Fibroblast of upper back skin (primary cell): Measurements from ENCODE around the gene ST6GAL1.
"Not testable (repeated sequence)": the region's sequence is repeated elsewhere in the genome, so short reads cannot be mapped to it uniquely, and the experiment has no call there.

Experiments
- DNase-seq: peaks from one replicate; pipeline ENCODE4 v3.0.0-alpha.2; 2013

Gene ST6GAL1

DNA sequence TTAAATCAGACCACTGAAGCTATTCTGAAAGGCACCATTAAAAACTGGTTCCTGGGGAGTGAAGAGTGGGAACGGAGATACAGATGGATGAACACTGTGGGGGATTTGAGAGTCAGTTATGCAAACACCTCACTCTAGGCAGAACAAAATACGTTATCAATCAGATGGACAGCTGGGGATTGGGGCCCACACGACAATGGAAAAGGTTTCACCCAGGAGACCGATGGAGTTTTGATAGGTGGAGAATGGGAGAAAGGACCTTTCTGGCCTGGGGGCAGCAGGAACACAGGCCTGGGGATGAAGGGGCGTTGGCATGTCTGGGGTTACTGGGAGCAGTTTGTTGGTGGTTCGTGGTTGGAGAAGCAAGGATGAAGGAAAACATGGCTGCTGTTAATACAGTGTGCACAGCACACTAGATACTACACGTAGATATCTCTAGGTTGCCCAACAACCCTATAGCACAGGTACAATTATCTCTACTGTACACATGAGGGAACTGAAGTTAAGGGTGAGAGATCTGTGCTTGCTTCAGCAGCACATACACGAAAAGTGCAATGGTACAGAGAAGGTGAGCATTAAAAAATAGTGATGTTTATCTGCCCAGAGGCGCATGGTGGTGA lies 16.5 kb downstream of the ST6GAL1 start:
- DNase-seq, result no peak

DNA sequence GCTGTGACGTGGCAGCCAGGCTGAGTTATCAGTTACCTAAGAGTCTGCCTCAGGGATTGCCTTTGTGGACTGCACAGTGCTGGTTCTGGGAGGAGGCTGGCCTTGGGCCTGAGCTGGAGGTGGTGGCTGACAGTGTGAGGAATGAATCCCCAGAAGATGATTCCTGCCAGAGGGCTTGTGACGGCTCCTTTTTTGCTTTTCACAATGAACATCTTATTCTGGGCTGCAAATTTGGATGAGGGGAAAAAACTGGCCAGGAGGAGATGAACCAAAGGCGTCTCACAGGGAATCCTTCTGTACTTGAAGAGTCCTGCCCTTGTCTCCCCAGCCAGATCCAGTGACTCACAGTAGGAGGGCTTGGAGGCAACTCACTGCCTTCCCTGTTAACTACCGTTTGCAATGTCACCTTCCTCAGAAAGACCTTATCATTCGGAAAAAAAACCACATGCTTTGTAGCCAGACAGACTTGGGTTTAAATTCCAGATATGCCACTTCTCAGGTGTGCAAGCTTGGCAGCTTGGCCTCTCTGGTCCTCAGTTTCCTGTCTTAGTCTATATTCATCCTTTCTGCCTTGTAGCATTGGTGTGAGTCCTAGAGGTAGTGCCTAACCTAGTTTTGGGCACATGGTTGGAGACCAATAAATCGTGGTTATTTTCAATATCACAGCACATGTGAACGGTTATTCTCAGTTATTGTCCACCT lies 19.1 kb downstream of the ST6GAL1 start:
- no peak for DNase-seq

DNA sequence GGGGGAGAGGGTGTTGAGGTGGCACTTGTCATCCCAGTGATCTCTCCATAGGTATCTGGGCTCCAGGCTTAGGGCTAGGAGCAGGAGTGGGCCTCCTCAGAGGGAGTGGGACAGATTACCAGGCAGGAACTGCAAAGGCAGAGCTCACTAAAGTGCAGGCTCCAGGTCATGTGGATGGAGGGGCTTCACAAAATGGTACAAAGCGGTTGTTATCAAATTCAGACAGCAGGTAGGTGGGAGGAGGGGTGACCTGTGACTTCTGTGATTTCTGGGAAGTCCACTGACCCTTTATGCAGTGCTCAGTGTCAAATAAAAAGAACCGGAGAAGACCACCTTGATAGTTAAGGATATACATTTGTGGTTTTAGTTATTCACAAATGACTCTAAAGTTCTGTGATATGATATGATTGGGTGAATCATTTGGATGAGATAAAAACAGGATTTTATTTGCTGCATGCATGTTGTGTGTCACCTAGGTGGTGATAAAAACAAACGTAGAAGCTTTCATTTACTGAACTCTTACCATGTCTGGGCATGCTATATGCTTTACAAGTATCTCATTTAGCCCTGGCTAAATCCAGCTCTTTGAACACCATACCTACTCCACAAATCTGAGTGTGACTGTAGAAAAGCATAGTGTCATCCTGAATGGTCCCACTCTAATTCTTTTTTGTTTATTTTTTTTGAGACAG lies 20.2 kb downstream of the ST6GAL1 start:
- DNase-seq, result no peak

DNA sequence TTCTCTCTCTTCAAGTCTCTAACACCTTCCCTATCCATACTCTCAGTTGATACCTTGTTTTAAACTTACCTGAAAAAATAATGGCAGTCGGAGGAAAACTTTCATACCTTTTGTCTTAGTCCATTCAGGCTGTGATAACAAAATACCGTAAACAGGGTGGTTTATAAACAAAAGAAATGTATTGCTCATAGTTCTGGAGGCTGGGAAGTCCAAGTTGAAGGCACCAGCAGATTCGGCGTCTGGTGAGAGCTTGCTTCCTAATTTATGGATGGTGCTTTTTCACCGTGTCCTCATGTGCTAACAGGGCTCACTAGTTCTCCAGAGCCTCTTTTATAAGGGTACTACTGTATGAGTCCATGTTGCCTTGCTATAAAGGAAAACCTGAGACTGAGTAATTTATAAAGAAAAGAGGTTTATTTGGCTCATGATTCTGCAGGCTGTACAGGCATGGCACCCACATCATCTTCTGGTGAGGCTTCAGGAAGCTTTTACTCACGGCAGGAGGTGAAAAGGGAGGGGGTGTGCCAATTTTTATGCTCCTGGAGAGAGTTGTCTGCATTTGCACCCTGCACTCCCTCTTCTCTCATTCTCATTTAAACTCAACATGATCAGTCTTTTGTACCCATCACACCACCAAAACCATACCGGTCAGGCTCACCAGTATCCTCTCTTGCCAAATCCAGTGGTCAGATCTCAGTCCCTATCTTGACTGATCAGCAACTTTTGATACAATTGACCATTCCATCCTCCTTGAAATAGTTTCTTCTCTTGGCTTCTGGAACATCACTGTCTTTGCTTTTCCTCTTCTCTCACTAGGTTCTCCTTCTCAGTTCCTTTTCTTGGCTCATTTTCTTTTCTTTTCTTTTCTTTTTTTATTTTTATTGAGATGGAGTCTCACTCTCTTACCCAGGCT lies 21.6 kb downstream of the ST6GAL1 start:
- DNase-seq, result no peak

DNA sequence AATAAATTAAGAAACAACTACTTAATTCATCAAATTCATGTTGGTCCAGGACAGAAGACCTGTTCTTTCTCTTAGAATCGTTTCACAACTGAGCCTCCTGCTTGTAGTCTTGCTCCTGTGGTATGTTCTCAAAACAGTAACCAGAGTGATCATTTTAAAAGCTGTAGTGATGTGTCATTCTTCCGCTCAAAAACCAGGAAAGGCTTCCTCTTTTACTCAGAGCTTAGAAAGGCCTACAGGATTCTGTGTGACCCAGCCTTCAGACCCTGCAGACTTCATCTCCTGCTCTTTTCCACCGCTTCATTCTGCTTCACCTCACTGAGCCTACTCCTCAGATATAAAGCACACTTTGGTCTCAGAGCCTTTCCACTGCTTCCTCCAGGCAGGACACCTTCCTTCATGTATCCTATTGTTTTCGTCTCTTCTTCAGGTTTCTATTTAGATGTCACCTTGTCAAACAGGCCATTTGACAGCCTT lies 22.7 kb downstream of the ST6GAL1 start:
- peak; percentile 30 for DNase-seq

DNA sequence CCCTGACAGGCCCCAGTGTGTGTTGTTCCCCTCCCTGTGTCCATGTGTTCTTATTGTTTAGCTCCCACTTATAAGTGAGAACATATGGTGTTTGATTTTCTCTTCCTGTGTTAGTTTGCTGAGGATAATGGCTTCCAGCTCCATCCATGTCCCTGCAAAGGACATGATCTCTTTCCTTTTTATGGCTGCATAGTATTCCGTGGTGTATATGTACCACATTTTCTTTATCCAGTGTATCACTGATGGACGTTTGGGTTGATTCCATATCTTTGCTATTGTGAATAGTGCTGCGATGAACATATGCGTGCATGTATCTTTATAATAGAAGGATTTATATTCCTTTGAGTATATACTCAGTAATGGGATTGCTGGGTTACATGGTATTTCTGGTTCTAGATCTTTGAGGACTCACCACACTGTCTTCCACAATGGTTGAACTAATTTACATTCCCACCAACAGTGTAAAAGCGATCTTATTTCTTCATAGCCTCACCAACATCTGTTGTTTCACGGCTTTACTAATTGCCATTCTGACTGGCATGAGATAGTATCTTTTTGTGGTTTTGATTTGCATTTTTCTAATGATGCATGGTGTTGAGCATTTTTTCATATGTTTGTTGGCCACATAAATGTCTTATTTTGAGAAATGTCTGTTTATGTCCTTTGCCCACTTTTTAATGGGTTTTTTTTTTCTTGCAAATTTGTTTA lies 23.8 kb downstream of the ST6GAL1 start:
- DNase-seq, result not testable (repeated sequence)

DNA sequence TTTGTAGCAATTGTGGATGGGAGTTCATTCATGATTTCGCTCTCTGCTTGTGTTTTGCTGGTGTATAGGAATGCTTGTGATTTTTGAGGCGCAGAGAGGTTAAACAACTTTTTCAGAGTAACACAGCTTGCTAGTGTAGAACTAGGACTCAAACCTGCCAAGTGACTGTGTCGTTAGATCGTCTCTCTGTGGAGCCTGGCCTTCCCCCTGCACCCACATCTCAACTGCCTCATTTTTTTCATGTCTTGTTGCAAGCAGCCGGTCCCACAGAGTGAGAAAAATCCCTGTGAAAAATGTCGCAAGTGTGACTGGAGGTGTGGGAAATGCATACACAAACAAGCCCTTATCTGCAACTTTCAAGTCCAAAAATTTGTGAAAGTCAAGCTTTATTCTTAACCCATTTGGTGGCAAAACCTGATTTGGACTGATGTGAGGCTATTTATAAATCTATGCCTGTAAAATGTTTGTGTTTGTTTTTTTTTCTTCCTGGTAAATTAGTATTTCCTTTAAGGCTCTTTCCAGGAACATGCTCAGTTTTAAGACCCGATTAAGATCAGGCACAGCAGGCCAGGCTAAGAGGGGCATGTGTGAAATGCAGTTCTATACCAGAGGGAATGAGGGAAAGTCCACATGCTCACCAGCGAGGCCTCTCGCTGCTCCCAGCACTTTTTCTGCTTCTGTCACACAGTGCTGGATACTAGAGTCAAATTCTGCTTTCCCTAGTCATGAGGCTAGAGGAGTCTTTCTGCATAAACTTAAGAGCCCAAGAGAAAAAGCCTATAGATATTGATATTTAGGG lies 25.8 kb downstream of the ST6GAL1 start:
- no peak for DNase-seq

DNA sequence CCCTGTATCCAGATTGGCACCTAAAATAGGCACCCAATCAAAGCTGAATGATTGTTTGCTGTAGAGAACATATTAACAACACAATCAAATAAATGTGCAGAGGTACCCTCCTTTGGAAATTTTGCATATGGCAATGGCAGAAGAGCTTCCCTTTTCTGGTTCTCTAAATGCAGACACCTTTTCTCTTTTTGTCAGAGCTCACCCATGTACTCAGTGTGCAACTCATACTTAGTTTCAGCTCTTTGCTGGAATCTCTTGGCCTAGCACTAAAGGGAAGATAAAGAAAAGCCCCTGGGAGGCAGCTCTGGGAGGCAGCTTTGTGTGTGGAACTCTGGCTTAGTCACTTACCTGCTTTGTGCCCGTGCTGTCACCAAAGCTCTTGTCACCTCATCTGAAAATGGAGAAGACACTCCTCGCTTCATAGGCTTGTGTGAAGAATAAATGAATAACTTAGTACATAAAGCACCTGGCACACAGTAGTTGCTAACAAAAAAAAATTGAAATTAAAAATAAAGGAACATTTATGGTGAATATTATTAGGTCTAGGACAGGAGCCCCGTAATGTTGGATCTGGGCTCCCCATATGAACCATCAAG lies 28.8 kb downstream of the ST6GAL1 start:
- no peak for DNase-seq

DNA sequence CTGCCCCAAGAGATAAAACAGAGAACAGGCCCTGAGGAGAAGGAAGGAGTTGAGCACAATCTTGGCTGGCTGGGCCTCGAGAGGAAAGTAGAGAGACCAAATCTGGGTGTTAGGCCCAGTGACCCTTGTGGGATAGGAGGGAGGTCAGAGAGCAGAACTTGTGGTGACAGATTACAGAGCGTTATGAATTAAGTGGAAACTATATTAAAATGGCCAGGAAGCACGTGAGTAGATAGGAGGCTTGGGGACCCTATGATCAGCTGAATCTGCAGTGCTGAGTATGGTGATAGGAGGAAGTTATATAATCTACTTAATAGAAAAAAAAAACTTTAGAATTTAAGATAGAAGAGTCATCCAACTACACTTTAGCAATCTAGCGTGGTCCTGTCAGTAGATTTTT lies 30.0 kb downstream of the ST6GAL1 start:
- DNase-seq, result no peak

DNA sequence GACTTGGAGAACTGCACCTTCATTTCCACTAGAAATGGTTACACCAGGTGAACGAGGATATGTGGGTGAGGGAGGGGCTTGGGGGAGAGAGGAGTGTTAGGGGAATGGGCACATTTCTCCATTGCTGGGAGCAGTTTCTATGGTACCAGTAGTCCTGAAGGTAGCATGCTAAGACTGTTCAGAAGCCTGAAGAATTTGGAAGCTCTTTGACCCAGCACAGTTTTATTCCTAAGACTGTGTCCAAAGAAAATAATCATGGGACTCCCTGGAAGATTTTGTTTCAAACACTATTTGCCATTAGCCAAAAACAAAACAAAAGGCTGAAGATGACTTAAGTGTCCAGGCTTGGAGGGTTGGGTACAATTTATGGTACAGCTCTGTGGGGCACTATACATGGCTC lies 32.1 kb downstream of the ST6GAL1 start:
- no peak for DNase-seq

DNA sequence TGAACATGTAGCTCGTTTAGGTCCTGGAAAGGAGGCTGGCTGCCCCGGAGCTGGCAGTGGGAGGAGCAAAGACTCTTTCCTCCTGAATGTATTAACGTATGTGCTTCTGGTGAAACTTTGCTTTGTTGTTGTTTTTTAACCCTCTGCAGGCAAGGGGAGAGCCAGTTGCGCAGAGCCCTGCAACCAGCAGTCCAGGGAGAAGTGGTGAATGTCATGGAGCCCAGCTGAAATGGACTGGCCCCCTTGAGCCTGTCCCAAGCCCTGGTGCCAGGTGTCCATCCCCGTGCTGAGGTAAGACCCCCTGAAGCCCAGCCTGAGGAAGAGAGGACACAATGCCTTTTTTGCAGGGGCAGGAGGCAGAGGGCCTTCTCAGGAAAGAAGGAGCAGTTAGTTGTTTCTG lies 33.3 kb downstream of the ST6GAL1 start:
- DNase-seq, result no peak

DNA sequence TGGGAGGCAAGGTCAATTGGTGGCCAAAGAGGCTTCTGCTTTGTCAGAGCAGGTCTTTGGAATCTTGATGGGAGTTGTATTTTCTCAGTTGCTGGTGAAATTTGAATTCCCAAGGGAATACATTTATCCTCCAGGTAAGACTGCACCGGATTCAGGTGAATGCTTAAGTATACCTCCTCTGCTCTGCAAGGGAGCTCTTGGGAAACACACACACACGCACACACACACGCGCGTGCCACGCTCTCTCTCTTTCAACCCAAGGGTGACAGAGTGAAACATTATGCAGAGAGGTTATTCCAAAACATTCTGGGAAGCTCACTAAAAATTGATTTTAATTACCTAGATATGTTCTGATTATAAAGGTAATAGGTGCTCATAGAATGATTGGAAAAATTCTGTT lies 33.7 kb downstream of the ST6GAL1 start:
- DNase-seq, result no peak

DNA sequence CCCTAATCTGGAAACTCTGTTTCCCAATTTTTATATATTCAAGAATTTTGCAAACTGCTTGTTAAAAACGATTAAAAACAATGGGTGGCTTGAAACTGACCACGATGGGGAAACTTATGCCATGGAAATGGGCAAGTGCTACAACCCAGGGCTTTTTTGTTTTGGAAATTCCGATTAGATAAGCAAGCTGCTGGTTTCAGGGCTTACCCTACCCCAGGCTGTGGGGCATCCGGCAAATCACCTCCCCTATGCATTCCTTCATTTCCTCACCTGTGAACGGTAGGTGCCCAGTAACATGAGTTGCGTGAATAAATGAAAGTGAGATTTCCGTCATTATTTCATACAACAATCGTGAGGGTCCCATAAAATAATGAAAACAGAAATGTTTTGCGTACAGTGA lies 34.3 kb downstream of the ST6GAL1 start:
- DNase-seq, result no peak

DNA sequence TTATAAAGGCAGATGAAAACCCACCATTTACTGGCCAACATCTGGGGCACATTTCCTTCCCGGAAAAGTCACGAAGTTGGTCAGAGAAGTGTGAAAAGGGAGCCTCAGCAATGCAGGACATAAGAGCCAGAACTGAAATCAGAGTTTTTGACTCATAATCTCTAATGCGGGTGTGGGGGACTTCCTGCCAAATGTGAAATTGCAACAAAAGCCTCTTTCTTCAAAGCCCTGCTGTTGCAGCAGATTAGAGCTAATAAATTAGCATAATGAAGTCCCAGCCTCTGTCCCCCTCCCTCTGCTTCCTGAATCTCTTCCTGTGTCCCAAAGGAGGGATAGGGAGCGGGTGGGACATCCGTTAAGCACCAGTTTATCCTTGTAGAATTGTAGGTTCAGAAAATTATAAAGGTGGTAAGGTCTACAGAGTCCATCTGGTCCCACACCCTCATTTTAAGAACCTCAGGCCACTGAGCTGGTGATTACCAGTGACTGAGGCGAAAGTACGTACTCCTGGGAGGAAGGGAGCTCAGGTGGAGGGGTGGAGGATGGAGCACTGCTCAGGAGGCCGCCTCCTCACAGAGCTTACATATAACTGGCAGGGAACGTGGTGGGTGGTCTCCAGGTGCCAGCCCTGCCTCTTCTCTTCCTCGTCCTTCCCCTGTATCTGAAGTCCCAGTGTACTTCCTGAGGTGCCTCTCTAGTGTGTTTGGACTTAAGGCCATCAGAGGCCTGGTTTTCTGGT lies 35.0 kb downstream of the ST6GAL1 start:
- DNase-seq, result no peak

DNA sequence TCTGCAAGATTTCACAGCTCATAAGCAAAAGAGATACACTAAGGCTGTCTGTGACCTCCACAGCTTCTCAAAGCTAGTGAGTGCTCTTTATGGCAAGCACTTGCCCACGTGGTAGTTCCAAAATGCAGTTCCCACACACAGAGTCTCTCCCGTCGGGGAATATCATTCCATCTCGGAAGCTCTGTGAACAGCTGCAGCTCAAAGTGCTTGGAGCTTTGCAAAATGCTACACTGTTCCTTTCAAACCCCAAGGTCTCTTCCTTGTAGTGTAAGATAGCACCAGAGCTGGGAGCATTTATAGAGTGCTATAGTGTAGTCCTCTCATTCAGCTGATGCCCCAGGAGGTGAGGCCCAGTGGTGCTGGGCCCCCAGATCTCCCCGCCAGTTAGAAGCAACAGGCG lies 36.1 kb downstream of the ST6GAL1 start:
- DNase-seq, result no peak

DNA sequence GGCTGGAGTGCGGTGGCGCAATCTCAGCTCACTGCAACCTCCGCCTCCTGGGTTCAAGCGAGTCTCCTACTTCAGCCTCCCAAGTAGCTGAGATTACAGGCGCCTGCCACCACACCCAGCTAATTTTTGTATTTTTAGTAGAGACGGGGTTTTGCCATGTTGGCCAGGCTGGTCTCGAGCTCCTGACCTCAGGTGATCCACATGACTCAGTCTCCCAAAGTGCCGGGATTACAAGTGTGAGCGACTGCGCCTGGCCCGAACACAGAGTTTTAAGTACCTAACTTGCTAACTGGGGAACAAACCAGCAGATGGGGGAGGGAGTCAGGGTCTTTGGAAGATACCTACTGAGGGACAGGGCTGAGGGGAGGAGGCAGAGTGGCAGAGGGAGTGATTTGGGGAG lies 36.9 kb downstream of the ST6GAL1 start:
- not testable (repeated sequence) for DNase-seq

DNA sequence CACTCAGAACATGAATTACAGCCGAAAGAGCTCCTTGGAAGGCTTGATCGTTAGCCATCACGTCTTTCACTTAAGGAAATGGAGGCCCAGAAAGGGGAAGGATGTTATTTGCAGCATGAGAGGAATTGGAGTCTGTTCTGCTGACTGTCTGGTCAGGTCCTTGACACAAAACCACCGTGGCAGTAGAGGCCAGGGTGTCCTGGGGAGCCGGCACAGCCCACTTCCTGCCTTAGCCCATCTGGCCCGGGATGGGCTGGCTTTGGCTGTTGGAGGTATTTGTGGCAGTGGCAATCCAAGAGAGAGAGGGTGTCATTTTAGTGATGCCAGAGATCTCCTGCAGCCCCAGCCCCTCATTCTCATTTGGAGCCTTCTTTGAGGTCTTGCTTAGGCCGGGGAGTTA lies 37.4 kb downstream of the ST6GAL1 start:
- peak; percentile 5 for DNase-seq

DNA sequence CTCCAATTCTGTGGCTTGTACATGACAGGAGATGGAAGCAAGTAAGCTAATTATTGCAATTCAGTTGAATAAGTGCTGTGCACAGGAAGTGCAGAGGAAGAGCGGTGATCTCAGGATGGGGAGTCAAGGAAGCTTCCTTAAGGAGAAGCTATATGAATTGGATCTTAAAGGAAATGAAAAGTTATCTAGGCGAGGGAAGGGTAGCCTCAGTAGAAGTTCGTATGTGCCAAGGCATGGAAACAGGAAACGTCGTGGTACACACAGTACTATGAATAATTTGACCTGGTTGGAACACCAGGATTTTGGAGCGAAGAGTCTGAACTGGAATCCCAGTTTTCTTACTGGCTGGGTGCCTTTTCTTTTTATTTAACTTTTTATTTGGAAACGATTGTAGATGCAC lies 39.3 kb downstream of the ST6GAL1 start:
- DNase-seq, result no peak

DNA sequence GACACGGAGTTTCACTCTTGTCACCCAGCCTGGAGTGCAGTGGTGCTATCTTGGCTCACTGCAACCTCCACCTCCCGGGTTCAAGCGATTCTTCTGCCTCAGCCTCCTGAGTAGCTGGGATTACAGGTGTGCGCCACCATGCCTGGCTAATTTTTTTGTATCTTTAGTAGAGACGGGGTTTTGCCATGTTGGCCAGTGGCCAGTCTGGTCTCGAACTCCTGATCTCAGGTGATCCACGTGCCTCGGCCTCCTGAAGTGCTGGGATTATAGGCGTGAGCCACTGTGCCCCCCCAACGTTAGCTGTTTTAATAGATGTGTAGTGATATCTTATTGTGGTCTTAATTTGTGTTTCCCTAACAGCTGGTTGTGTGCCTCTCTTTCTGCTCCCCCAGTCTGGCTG lies 40.8 kb downstream of the ST6GAL1 start:
- not testable (repeated sequence) for DNase-seq

DNA sequence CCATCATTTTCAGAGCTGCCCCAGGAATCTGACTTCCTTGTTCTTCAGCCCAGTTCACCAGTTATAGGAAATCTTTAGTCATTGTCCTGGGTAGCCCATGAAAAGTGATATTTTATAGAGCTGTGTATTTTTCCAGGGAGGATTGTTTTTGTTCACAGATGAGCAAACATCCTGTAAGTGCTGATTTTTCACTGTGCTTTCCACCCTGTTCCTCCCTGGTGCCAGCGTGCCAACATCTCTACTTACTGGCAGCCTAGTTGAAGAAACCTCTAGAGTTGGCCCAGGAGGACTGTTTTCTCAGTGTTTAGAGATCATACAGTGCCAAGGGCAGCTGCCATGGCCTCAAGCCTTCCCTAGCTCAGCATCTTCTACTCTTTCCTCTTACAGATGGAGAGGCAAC lies 41.3 kb downstream of the ST6GAL1 start:
- DNase-seq, result no peak
